Measurements from ENCODE around the gene EIF5. TPM values are rescaled to one million over a fixed set of nuclear protein-coding genes. Genes with fewer than 3 reads are reported as not detected.

EIF5 gene
- total and polyA plus RNA-seq, 2 donors (not counting 3 experiments of a cell fraction or from before 2014, with no cell fraction given), result 175 to 313 TPM

DNA sequence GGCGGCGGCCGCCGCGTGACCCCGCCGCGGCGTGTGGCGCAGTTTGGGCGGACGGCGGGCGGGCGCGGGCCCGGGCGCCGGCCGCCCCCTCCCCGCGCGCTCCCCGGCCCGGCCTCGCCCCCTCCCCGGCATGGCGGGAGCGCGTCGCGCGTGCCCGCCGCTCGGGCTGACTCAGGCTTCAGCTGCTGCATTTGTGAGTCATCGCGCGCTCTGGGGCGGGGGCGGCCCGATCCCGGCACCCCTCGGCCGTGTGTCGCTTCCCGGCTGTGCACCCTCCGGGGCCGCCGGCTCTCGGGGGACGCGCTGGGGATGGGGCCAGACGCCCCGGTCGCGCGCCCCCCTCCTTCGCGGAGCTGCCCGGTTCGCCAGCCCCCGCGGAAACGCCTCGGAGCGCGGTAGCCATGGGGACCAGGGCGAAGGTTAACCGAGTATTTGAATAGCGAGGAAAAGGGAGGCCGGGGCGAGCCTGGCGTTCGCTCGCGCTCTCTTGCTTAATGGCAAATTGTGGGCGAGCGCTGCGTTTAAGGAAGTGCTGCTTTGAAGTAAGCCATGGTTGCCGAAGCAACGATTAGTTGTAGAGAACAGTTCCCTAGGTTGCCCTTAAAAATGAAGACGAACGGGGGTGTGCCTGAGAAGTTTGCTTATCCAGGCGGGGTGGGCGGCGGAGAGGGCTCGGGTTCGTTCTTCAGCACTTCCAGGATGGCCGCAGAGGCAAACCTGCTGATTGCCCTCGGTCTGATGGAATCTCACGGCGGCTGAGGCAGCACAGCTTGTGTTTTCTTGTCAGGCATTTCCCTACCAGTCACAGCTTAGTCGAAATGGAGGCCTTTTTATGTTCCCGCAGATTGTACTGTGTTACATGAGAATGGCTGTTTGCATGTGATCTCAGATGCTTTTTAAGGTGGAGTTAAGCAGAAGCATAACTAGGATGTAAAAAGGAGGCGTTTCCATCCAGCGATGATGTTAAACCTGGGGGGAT is 896 bp downstream of the EIF5 start:
- dilution Hi-C loops (cut with MboI; ENCODE audit: extremely low pct_ligation_motif_present, low sequenced_read_pairs) (no loop called here), intact Hi-C loops (cut with micrococcal nuclease) (loop anchor here (1.0 kb wide), 1 partner anchor 50 kb away; the partner anchor contains the start of gene MARK3)

More for the DNA sequence above, 896 bp downstream of the EIF5 start:
- peak overlapping the region; percentile 59 to 99 (median 78) for H3K4me3 ChIP-seq (replicated peaks in 1 of 3; ENCODE audit: insufficient read depth in 1 of 3, low read depth in 1 of 3, low read length in 3 of 3)
- FAIRE-seq (no peak), DNase-seq (ENCODE audit: low read depth, low spot score) (peak; percentile 76)
- H3K9ac ChIP-seq (replicated peaks; ENCODE audit: extremely low read depth, insufficient read depth, low read length), result peak overlapping the region; percentile 98
- H3K4me2 ChIP-seq (ENCODE audit: insufficient read depth, low read length), result peak overlapping the region; percentile 75
- ChIA-PET CTCF (interaction anchor here (0.9 to 2.7 kb wide), 4 partner anchors 10 to 230 kb away, joined by 3 to 30 read pairs (median 3); no protein-coding TSS in a partner anchor), POLR2A (interaction anchor here (0.6 to 3.3 kb wide), 4 partner anchors 10 to 219 kb away, joined by 3 to 39 read pairs (median 4); no protein-coding TSS in a partner anchor)
- H3K79me2 ChIP-seq (ENCODE audit: control insufficient read depth, insufficient read depth, low read length), result peaks cover 45% of the 10 kb centered on the region
- H3K36me3 ChIP-seq (ENCODE audit: control insufficient read depth in 2 of 2, extremely low read depth in 1 of 2, insufficient read depth in 2 of 2, low read length in 2 of 2), result peaks cover 37 to 40% of the 10 kb centered on the region in 2 experiments
- peaks cover 9% of the 10 kb centered on the region for H4K20me1 ChIP-seq (replicated peaks; ENCODE audit: control insufficient read depth, extremely low read depth, insufficient read depth, low read length)
- H3K4me1 ChIP-seq (ENCODE audit: control insufficient read depth, extremely low read depth, insufficient read depth, low read length), result peaks cover 12% of the 10 kb centered on the region
- no TSS peak for BruUV-seq (replicated peaks)
- H3K27me3 ChIP-seq (ENCODE audit: control insufficient read depth in 2 of 2, insufficient read depth in 2 of 2, low read length in 2 of 2), result peaks cover 0 to 5% of the 10 kb centered on the region in 2 experiments
- TF ChIP-seq CTCF (IDR thresholded peaks at IDR 0.05; ENCODE audit: extremely low read depth in 1 of 2, insufficient read depth in 1 of 2, low read depth in 1 of 2, low read length in 2 of 2), result no peak
- peak; percentile 76 for TF ChIP-seq FOS (IDR thresholded peaks at IDR 0.05; ENCODE audit: borderline replicate concordance, insufficient read depth, low read length)
- peak overlapping the region; percentile 91 for H3K27ac ChIP-seq (ENCODE audit: insufficient read depth, low read depth, low read length)
- no peaks in the 10 kb centered on the region for H3K9me1 ChIP-seq (replicated peaks; ENCODE audit: control insufficient read depth, extremely low read depth, insufficient read depth, low read length)
- no peak overlapping the region for H2AFZ ChIP-seq (ENCODE audit: low read depth, low read length)
- no peaks in the 10 kb centered on the region for H3K9me3 ChIP-seq (replicated peaks; ENCODE audit: control insufficient read depth, insufficient read depth, low read length)

Data from endothelial cell of umbilical vein (primary cell).